MM.1S (cell line): ENCODE results near the gene GPATCH4.
A peak's percentile ranks its signal among the peaks of the same experiment; 100 is the strongest.

ENCODE experiments used
- DNase-seq: peaks from one replicate; pipeline ENCODE4 v3.0.0-alpha.2; 2015
- H2AFZ ChIP-seq: fragments of 300-600 bp; sonication (generic); 2 replicates; pipeline ENCODE4 v1.6.0; 2016; ENCODE audit warnings: antibody characterized with exemption, low read length
- H3F3A ChIP-seq: fragments of 300-600 bp; sonication (generic); 2 replicates; pipeline ENCODE4 v1.6.1; 2016; ENCODE audit warnings: mild to moderate bottlenecking, antibody characterized with exemption, low read length, moderate library complexity, mixed read lengths; ENCODE audit not compliant: insufficient read depth
- H3K27ac ChIP-seq: fragments of 300-600 bp; sonication (generic); 2 replicates; pipeline ENCODE4 v1.5.1; 2016; ENCODE audit warnings: mild to moderate bottlenecking, low read length
- H3K27me3 ChIP-seq: fragments of 300-600 bp; sonication (generic); replicated peaks from 2 replicates; pipeline ENCODE4 v1.6.0; 2016; ENCODE audit warnings: low read length; ENCODE audit not compliant: insufficient read depth
- H3K36me3 ChIP-seq: fragments of 300-600 bp; sonication (generic); replicated peaks from 2 replicates; pipeline ENCODE4 v1.6.1; 2016; ENCODE audit warnings: mild to moderate bottlenecking, low read length, mixed read lengths; ENCODE audit not compliant: insufficient read depth
- H3K4me1 ChIP-seq: fragments of 300-600 bp; sonication (generic); 2 replicates; pipeline ENCODE4 v1.6.1; 2016; ENCODE audit warnings: low read length, mixed read lengths
- H3K4me2 ChIP-seq: fragments of 300-600 bp; sonication (generic); 2 replicates; pipeline ENCODE4 v1.6.0; 2016; ENCODE audit warnings: low read depth, low read length
- H3K4me3 ChIP-seq: fragments of 300-600 bp; sonication (generic); 2 replicates; pipeline ENCODE4 v1.5.1; 2016; ENCODE audit warnings: low read length, mixed read lengths
- H3K79me2 ChIP-seq: fragments of 300-600 bp; sonication (generic); 2 replicates; pipeline ENCODE4 v1.6.1; 2016; ENCODE audit warnings: mixed run types, low read length, mixed read lengths
- H3K9ac ChIP-seq: fragments of 300-600 bp; sonication (generic); 2 replicates; pipeline ENCODE4 v1.6.1; 2016; ENCODE audit warnings: low read length, mixed read lengths
- H3K9me2 ChIP-seq: fragments of 300-600 bp; sonication (generic); replicated peaks from 2 replicates; pipeline ENCODE4 v1.6.1; 2016; ENCODE audit warnings: mild to moderate bottlenecking, low read length, mixed read lengths; ENCODE audit not compliant: insufficient read depth
- H3K9me3 ChIP-seq: fragments of 300-600 bp; sonication (generic); replicated peaks from 2 replicates; pipeline ENCODE4 v1.6.1; 2016; ENCODE audit warnings: mild to moderate bottlenecking, low read length, mixed read lengths; ENCODE audit not compliant: insufficient read depth
- H4K20me1 ChIP-seq: fragments of 300-600 bp; sonication (generic); 2 replicates; pipeline ENCODE4 v1.6.1; 2016; ENCODE audit warnings: mild to moderate bottlenecking, low read length, moderate library complexity, mixed read lengths; ENCODE audit not compliant: insufficient read depth
- CTCF ChIP-seq: fragments of 300-600 bp; sonication (generic); IDR thresholded peaks from 2 replicates; pipeline ENCODE4 v1.5.1; 2016; ENCODE audit warnings: antibody characterized with exemption, low read length, mixed read lengths
- EZH2 ChIP-seq: fragments of 300-600 bp; sonication (generic); optimal IDR thresholded peaks from 2 replicates; pipeline ENCODE3; 2017; ENCODE audit warnings: low read depth, mild to moderate bottlenecking, antibody characterized with exemption, low read length, mixed read lengths
- EZH2phosphoT487 ChIP-seq: fragments of 300-600 bp; sonication (generic); IDR thresholded peaks from 2 replicates; pipeline ENCODE4 v1.6.1; 2018; ENCODE audit warnings: antibody characterized with exemption, low read length

The GPATCH4 gene

GRCh38 chr1:156592910-156593660 lies 8.2 kb downstream of the GPATCH4 start:
- H3K36me3 ChIP-seq = peaks cover 16% of the 10 kb centered on the region; the same call in 1 of the 2 replicates

GRCh38 chr1:156592158-156592909 lies 8.9 kb downstream of the GPATCH4 start:
- Histone ChIP-seq H2AFZ (peak overlapping the region; percentile 87), H3F3A (peaks cover 35% of the 10 kb centered on the region), H3K27ac (peak overlapping the region; percentile 35; the same call in 1 of the 2 replicates)

More at GRCh38 chr1:156592910-156593660, 8.2 kb downstream of the GPATCH4 start:
- Histone ChIP-seq H3K27me3 (no peaks in the 10 kb centered on the region), H3K27ac (peak overlapping the region; percentile 29; the same call in 1 of the 2 replicates), H3K79me2 (peaks cover 42% of the 10 kb centered on the region), H3K9me3 (no peaks in the 10 kb centered on the region), H3K4me3 (0 out of 2 replicates have a peak overlapping the region, but pooled peaks have one; percentile 94), H2AFZ (no peak overlapping the region), H3K4me1 (peaks cover 20% of the 10 kb centered on the region), H3K9me2 (no peaks in the 10 kb centered on the region), H3K4me2 (peak overlapping the region; percentile 91; the same call in 1 of the 2 replicates), H3F3A (peaks cover 37% of the 10 kb centered on the region), H3K9ac (0 out of 2 replicates have a peak overlapping the region, but pooled peaks have one; percentile 86), H4K20me1 (no peaks in the 10 kb centered on the region)
- DNase-seq = peak; percentile 59
- TF ChIP-seq EZH2 (no peak), CTCF (no peak), EZH2phosphoT487 (no peak)

DNA sequence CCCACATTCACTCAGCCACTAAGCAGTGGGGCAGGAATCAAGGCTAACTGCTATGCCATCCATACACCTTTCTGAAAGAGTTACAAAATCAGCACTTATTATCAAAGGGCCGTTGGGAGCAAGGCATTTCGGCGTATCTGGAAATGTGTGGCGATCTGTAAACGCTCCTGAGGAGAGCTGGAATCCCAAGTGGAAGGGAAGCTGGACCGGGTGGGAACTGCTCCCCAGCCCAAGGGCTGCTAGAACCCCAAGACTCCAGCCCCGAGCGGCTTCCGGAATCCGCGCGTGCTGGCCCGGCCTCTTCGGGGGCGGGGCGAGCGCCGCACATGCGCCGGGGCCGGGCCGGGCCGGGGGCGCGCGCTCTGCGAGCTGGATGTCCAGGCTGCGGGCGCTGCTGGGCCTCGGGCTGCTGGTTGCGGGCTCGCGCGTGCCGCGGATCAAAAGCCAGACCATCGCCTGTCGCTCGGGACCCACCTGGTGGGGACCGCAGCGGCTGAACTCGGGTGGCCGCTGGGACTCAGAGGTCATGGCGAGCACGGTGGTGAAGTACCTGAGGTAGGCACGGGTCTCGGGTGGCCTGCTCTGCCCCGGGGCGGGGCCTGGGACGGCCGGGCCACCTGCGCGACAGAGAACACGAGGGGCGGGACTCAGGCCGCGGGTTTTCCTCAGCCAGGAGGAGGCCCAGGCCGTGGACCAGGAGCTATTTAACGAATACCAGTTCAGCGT lies 9.7 kb downstream of the GPATCH4 start, which contains the start of gene NAXE:
TSS of gene NAXE (plus strand) at position 345 of the 726 bp plus-strand sequence. CDS start at position 374, 29 bp downstream.
- peak; percentile 88 for DNase-seq
- Histone ChIP-seq H3F3A (peaks cover 35% of the 10 kb centered on the region), H3K9me2 (no peaks in the 10 kb centered on the region), H3K4me1 (peaks cover 20% of the 10 kb centered on the region), H3K36me3 (peaks cover 3% of the 10 kb centered on the region; the same call in 1 of the 2 replicates), H3K9ac (peak within 1 kb of the TSS; percentile 86), H3K27ac (peak within 1 kb of the TSS; percentile 37; the same call in 1 of the 2 replicates), H3K79me2 (peaks cover 27% of the 10 kb centered on the region), H3K4me2 (peak within 1 kb of the TSS; percentile 91), H3K27me3 (no peaks in the 10 kb centered on the region), H3K9me3 (no peaks in the 10 kb centered on the region), H3K4me3 (peak within 1 kb of the TSS; percentile 94), H4K20me1 (no peaks in the 10 kb centered on the region), H2AFZ (peak within 1 kb of the TSS; percentile 87)
- TF ChIP-seq EZH2phosphoT487 (no peak), CTCF (no peak), EZH2 (no peak)

More at GRCh38 chr1:156592158-156592909, 8.9 kb downstream of the GPATCH4 start:
- Histone ChIP-seq H3K9ac (peak overlapping the region; percentile 86), H3K4me1 (peaks cover 20% of the 10 kb centered on the region), H3K9me3 (no peaks in the 10 kb centered on the region), H4K20me1 (no peaks in the 10 kb centered on the region), H3K79me2 (peaks cover 34% of the 10 kb centered on the region), H3K4me3 (peak overlapping the region; percentile 94), H3K36me3 (peaks cover 9% of the 10 kb centered on the region; the same call in 1 of the 2 replicates), H3K4me2 (peak overlapping the region; percentile 91), H3K27me3 (no peaks in the 10 kb centered on the region), H3K9me2 (no peaks in the 10 kb centered on the region)
- DNase-seq = no peak
- TF ChIP-seq EZH2phosphoT487 = no peak
- no peak for TF ChIP-seq EZH2
